Measurements from ENCODE around the gene SYN1. TPM values are rescaled to one million over a fixed set of nuclear protein-coding genes. Genes with fewer than 3 reads are reported as not detected.
"Not testable (repeated sequence)": the region's sequence is repeated elsewhere in the genome, so short reads cannot be mapped to it uniquely, and the experiment has no call there.

Gene SYN1
- total RNA-seq, 1 experiment from 2014 or later = 11.7 TPM

- Histone ChIP-seq H3K56ac (ENCODE audit: insufficient read length, low read depth, low read length) (no peak overlapping the region), H3K23ac (ENCODE audit: insufficient read length, low read depth, low read length) (no peak overlapping the region), H2BK5ac (ENCODE audit: insufficient read length, low read length) (no peak overlapping the region), H2AFZ (ENCODE audit: low read length) (no peak overlapping the region), H3K9me3 (ENCODE audit: control insufficient read depth, low read depth, low read length) (peaks cover 10% of the 10 kb centered on the region), H3K9ac (ENCODE audit: extremely low read depth, insufficient read length, low read length) (no peak overlapping the region), H3K79me2 (ENCODE audit: insufficient read depth, low read length) (no peaks in the 10 kb centered on the region), H4K5ac (ENCODE audit: insufficient read length, low read depth, low read length) (no peak overlapping the region), H3K18ac (ENCODE audit: insufficient read length, low read depth, low read length) (no peak overlapping the region), H4K8ac (replicated peaks; ENCODE audit: insufficient read length, low read depth, low read length) (no peak overlapping the region), H2BK20ac (ENCODE audit: low read depth, low read length, poor library complexity, severe bottlenecking) (no peak overlapping the region), H3K4ac (ENCODE audit: low read depth, low read length) (no peak overlapping the region), H3T11ph (ENCODE audit: low read length) (no peak overlapping the region), H2AK5ac (ENCODE audit: insufficient read length, low read length) (no peak overlapping the region), H4K91ac (ENCODE audit: insufficient read length, low read depth, low read length) (no peak overlapping the region), H4K20me1 (ENCODE audit: control insufficient read depth, insufficient read depth, insufficient read length) (no peaks in the 10 kb centered on the region), H3K23me2 (ENCODE audit: insufficient read length, low read depth, low read length, poor library complexity, severe bottlenecking) (no peaks in the 10 kb centered on the region), H2BK12ac (ENCODE audit: insufficient read length, low read depth, low read length) (no peak overlapping the region), H3K4me1 (ENCODE audit: insufficient read depth, low read length) (no peaks in the 10 kb centered on the region; the same call in 1 of the 2 replicates), H3K27ac (ENCODE audit: insufficient read length, low read depth, low read length) (no peak overlapping the region), H2BK120ac (ENCODE audit: low read depth, low read length, poor library complexity, severe bottlenecking) (no peak overlapping the region), H3K14ac (ENCODE audit: insufficient read depth, low read length) (no peak overlapping the region), H3K79me1 (ENCODE audit: insufficient read depth, low read depth, low read length, poor library complexity, severe bottlenecking) (no peaks in the 10 kb centered on the region), H3K4me2 (ENCODE audit: insufficient read depth, insufficient read length, low read length) (no peak overlapping the region), H2BK15ac (ENCODE audit: low read depth, low read length) (no peak overlapping the region), H3K27me3 (ENCODE audit: insufficient read depth, low read length) (no peaks in the 10 kb centered on the region)
- no peak for DNase-seq
- Mint-ChIP-seq H3K27ac (no peak overlapping the region), H3K9me3 (peaks cover 57 to 67% of the 10 kb centered on the region in 2 experiments), H3K4me3 (no peak overlapping the region), H3K27me3 (ENCODE audit: low read depth) (no peaks in the 10 kb centered on the region; the same call in 1 of the 2 replicates), H3K4me1 (peaks cover 6 to 17% of the 10 kb centered on the region in 2 experiments), H3K36me3 (ENCODE audit: insufficient read depth in 1 of 3, low read depth in 3 of 3) (peaks cover 5 to 8% (median 7%) of the 10 kb centered on the region in 3 experiments; a peak in 6 of 7 replicates)
- TF ChIP-seq CTCF (conservative IDR thresholded peaks at IDR 0.05) = no peak
- WGBS (ENCODE audit: extremely low coverage, insufficient read length, low lambda C conversion rate) = no CpG with 5 or more reads among the region's 9 CpGs
These were observed 14.6 kb downstream of the SYN1 start for GRCh38 chrX:47605024-47605423.

GRCh38 chrX:47603125-47603524, 16.5 kb downstream of the SYN1 start:
- not testable (repeated sequence) for H3K9me3 ChIP-seq (ENCODE audit: control insufficient read depth, low read depth, low read length); H4K8ac ChIP-seq (replicated peaks; ENCODE audit: insufficient read length, low read depth, low read length); H3K4ac ChIP-seq (ENCODE audit: low read depth, low read length); H3K23ac ChIP-seq (ENCODE audit: insufficient read length, low read depth, low read length); H3K27ac Mint-ChIP-seq; H4K5ac ChIP-seq (ENCODE audit: insufficient read length, low read depth, low read length); H4K91ac ChIP-seq (ENCODE audit: insufficient read length, low read depth, low read length); H3K36me3 Mint-ChIP-seq (ENCODE audit: insufficient read depth in 1 of 3, low read depth in 3 of 3); H3K79me1 ChIP-seq (ENCODE audit: insufficient read depth, low read depth, low read length, poor library complexity, severe bottlenecking); H3K4me3 Mint-ChIP-seq; H2AK5ac ChIP-seq (ENCODE audit: insufficient read length, low read length); H2BK5ac ChIP-seq (ENCODE audit: insufficient read length, low read length); H3K4me1 Mint-ChIP-seq; H3K18ac ChIP-seq (ENCODE audit: insufficient read length, low read depth, low read length); H2BK12ac ChIP-seq (ENCODE audit: insufficient read length, low read depth, low read length); H4K20me1 ChIP-seq (ENCODE audit: control insufficient read depth, insufficient read depth, insufficient read length); H2BK120ac ChIP-seq (ENCODE audit: low read depth, low read length, poor library complexity, severe bottlenecking); H2BK15ac ChIP-seq (ENCODE audit: low read depth, low read length); H3K79me2 ChIP-seq (ENCODE audit: insufficient read depth, low read length); H3T11ph ChIP-seq (ENCODE audit: low read length); H3K27me3 Mint-ChIP-seq (ENCODE audit: low read depth); H3K56ac ChIP-seq (ENCODE audit: insufficient read length, low read depth, low read length); H3K9ac ChIP-seq (ENCODE audit: extremely low read depth, insufficient read length, low read length); DNase-seq; H2AFZ ChIP-seq (ENCODE audit: low read length); H3K27me3 ChIP-seq (ENCODE audit: insufficient read depth, low read length); H3K23me2 ChIP-seq (ENCODE audit: insufficient read length, low read depth, low read length, poor library complexity, severe bottlenecking); H3K27ac ChIP-seq (ENCODE audit: insufficient read length, low read depth, low read length); H3K14ac ChIP-seq (ENCODE audit: insufficient read depth, low read length); H3K4me2 ChIP-seq (ENCODE audit: insufficient read depth, insufficient read length, low read length); H3K4me1 ChIP-seq (ENCODE audit: insufficient read depth, low read length); H2BK20ac ChIP-seq (ENCODE audit: low read depth, low read length, poor library complexity, severe bottlenecking)
- H3K9me3 Mint-ChIP-seq = peaks cover 50 to 61% of the 10 kb centered on the region in 2 experiments
- WGBS (ENCODE audit: extremely low coverage, insufficient read length, low lambda C conversion rate) = no CpG with 5 or more reads among the region's 4 CpGs
